ENCODE measurements around the gene KRTAP10-4.
"Not testable (repeated sequence)": the region's sequence is repeated elsewhere in the genome, so short reads cannot be mapped to it uniquely, and the experiment has no call there.

- not testable (repeated sequence) for TF ChIP-seq MXI1 (IDR thresholded peaks at IDR 0.05; ENCODE audit: low read depth, low read length); GATA2 (CRISPR knock-in tag; IDR thresholded peaks at IDR 0.05); RCOR1 (IDR thresholded peaks at IDR 0.05; ENCODE audit: low read length)
- TF ChIP-seq, protein P1, sequence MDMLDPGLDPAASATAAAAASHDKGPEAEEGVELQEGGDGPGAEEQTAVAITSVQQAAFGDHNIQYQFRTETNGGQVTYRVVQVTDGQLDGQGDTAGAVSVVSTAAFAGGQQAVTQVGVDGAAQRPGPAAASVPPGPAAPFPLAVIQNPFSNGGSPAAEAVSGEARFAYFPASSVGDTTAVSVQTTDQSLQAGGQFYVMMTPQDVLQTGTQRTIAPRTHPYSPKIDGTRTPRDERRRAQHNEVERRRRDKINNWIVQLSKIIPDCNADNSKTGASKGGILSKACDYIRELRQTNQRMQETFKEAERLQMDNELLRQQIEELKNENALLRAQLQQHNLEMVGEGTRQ (IDR thresholded peaks at IDR 0.05; ENCODE audit: borderline replicate concordance, low read depth, low read length): not testable (repeated sequence)
- TF ChIP-seq, protein P2, sequence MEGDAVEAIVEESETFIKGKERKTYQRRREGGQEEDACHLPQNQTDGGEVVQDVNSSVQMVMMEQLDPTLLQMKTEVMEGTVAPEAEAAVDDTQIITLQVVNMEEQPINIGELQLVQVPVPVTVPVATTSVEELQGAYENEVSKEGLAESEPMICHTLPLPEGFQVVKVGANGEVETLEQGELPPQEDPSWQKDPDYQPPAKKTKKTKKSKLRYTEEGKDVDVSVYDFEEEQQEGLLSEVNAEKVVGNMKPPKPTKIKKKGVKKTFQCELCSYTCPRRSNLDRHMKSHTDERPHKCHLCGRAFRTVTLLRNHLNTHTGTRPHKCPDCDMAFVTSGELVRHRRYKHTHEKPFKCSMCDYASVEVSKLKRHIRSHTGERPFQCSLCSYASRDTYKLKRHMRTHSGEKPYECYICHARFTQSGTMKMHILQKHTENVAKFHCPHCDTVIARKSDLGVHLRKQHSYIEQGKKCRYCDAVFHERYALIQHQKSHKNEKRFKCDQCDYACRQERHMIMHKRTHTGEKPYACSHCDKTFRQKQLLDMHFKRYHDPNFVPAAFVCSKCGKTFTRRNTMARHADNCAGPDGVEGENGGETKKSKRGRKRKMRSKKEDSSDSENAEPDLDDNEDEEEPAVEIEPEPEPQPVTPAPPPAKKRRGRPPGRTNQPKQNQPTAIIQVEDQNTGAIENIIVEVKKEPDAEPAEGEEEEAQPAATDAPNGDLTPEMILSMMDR (IDR thresholded peaks at IDR 0.05): not testable (repeated sequence)
These were observed 15.2 kb upstream of the KRTAP10-4 start for GRCh38 chr21:44558329-44558675.
